BJ (cell line): Measurements from ENCODE around the gene NAV2. TPM values are rescaled to one million over a fixed set of nuclear protein-coding genes. Genes with fewer than 3 reads are reported as not detected.

Experiments used
- CTCF ChIA-PET: fragments of 350-600 bp; formaldehyde crosslinking; extraction: SDS; loops from one replicate; lab custom pipeline; 2021; ENCODE audit warnings: antibody characterized with exemption, inconsistent platforms; lab: Yijun Ruan, JAX
- POLR2A ChIA-PET: fragments of 300-600 bp; sonication (Branson Sonifier 250); formaldehyde crosslinking; extraction: SDS; loops from one replicate; lab custom pipeline; 2021; ENCODE audit warnings: antibody characterized with exemption; lab: Charles Lee
- DNase-seq: peaks from one replicate; pipeline ENCODE4 v3.0.0-alpha.2; 2011; ENCODE audit warnings: low read depth
- H3K27me3 ChIP-seq: 2 replicates; pipeline ENCODE4 v1.6.0; 2011; ENCODE audit warnings: low read length; ENCODE audit not compliant: control insufficient read depth, insufficient read depth
- H3K36me3 ChIP-seq: 2 replicates; pipeline ENCODE4 v1.5.1; 2011; ENCODE audit warnings: low read length; ENCODE audit not compliant: control insufficient read depth, insufficient read depth
- H3K4me3 ChIP-seq: 2 replicates; pipeline ENCODE4 v1.5.1; 2011; ENCODE audit warnings: low read depth, mild to moderate bottlenecking, control low read depth, low read length
- polyA plus RNA-seq: library from polyadenylated mRNA; depleted of rRNA; stranded (reverse); fragments of >200 nt; gene quantifications from 2 replicates; pipeline ENCODE4 v1.2.3, GENCODE V29; 2011
- TF ChIP-seq, protein P1 (sequence below): IDR thresholded peaks from 2 replicates; pipeline ENCODE4 v1.5.1; 2011; ENCODE audit warnings: low read depth, mild to moderate bottlenecking, control low read depth, inconsistent platforms, low read length, moderate library complexity; ENCODE audit not compliant: insufficient read depth

Gene NAV2
- polyA plus RNA-seq, 1 experiment: 6.1 TPM

GRCh38 chr11:19955660-19956059 is 243.0 kb downstream of the NAV2 start:
- ChIA-PET POLR2A (no interaction called here), CTCF (interaction anchor here (1.0 kb wide), 2 partner anchors 16 to 177 kb away, joined by 3 read pairs; no protein-coding TSS in a partner anchor)
- Histone ChIP-seq H3K27me3 (no peaks in the 10 kb centered on the region), H3K36me3 (no peaks in the 10 kb centered on the region), H3K4me3 (no peak overlapping the region)
- TF ChIP-seq, protein P1, sequence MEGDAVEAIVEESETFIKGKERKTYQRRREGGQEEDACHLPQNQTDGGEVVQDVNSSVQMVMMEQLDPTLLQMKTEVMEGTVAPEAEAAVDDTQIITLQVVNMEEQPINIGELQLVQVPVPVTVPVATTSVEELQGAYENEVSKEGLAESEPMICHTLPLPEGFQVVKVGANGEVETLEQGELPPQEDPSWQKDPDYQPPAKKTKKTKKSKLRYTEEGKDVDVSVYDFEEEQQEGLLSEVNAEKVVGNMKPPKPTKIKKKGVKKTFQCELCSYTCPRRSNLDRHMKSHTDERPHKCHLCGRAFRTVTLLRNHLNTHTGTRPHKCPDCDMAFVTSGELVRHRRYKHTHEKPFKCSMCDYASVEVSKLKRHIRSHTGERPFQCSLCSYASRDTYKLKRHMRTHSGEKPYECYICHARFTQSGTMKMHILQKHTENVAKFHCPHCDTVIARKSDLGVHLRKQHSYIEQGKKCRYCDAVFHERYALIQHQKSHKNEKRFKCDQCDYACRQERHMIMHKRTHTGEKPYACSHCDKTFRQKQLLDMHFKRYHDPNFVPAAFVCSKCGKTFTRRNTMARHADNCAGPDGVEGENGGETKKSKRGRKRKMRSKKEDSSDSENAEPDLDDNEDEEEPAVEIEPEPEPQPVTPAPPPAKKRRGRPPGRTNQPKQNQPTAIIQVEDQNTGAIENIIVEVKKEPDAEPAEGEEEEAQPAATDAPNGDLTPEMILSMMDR: no peak
- DNase-seq: no peak

GRCh38 chr11:19956228-19956627 is 243.6 kb downstream of the NAV2 start:
- Histone ChIP-seq H3K36me3 (no peaks in the 10 kb centered on the region), H3K27me3 (no peaks in the 10 kb centered on the region), H3K4me3 (no peak overlapping the region)
- no peak for DNase-seq
- TF ChIP-seq, protein P1: no peak
- ChIA-PET POLR2A (no interaction called here), CTCF (interaction anchor here (1.0 to 2.9 kb wide), 4 partner anchors 16 to 177 kb away, joined by 3 to 18 read pairs (median 7); no protein-coding TSS in a partner anchor)

GRCh38 chr11:19957294-19957943 is 244.8 kb downstream of the NAV2 start:
- DNase-seq: no peak
- H3K4me3 ChIP-seq: no peak overlapping the region
- H3K36me3 ChIP-seq: no peaks in the 10 kb centered on the region
- POLR2A ChIA-PET: no interaction called here
- no peaks in the 10 kb centered on the region for H3K27me3 ChIP-seq
- TF ChIP-seq, protein P1: no peak
- CTCF ChIA-PET: interaction anchor here (0.7 to 2.9 kb wide), 7 partner anchors 11 to 251 kb away, joined by 3 to 18 read pairs (median 3); no protein-coding TSS in a partner anchor

DNA sequence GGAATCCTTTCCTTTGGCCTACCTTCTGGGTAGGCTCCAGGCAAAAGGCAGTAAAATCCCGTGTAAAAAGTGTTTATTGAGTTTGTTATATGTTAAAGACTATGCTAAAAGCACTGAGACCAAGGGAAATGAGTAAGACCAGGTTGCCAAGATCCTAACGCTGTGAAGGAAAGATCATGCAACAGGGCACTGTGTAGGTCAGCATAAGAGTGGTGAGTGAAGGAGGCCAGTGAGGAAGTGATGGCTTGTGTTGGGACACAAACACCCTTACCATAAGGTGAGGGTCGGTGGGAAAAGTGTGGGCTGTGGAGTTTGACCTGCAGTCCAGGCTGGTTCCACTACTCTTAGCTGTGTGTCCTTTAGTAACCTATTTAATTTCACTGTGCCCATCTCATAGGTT is 245.6 kb downstream of the NAV2 start:
- POLR2A ChIA-PET: no interaction called here
- Histone ChIP-seq H3K36me3 (no peaks in the 10 kb centered on the region), H3K27me3 (no peaks in the 10 kb centered on the region), H3K4me3 (no peak overlapping the region)
- CTCF ChIA-PET: interaction anchor here (0.7 to 2.9 kb wide), 6 partner anchors 10 to 250 kb away, joined by 3 to 18 read pairs (median 4); no protein-coding TSS in a partner anchor
- no peak for DNase-seq
- TF ChIP-seq, protein P1: no peak

DNA sequence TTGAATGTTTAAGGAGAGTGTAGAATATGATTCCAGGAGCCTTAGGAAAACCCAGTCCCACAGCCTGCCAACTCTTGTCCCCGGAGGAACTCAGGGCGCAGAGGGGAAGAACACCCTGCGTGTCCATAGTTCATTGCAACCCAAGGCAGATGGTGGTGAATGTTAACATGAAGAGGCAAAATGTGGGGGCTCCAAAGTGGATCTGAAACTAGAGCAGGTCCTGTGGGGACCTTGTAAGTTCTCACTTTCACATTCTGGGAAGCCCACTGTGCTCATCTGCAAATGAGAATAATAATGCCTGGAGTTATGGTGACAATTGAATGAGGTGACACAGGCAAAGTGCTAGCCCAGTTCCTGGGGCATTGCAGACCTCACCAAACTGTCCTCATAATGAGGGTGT is 246.6 kb downstream of the NAV2 start:
- H3K36me3 ChIP-seq: no peaks in the 10 kb centered on the region
- TF ChIP-seq, protein P1: no peak
- POLR2A ChIA-PET: no interaction called here
- DNase-seq: no peak
- H3K27me3 ChIP-seq: no peaks in the 10 kb centered on the region
- CTCF ChIA-PET: interaction anchor here (0.6 to 1.0 kb wide), 2 partner anchors 22 to 443 kb away, joined by 3 read pairs; no protein-coding TSS in a partner anchor
- no peak overlapping the region for H3K4me3 ChIP-seq
